ENCODE measurements around the gene NAIF1.

The NAIF1 gene

DNA sequence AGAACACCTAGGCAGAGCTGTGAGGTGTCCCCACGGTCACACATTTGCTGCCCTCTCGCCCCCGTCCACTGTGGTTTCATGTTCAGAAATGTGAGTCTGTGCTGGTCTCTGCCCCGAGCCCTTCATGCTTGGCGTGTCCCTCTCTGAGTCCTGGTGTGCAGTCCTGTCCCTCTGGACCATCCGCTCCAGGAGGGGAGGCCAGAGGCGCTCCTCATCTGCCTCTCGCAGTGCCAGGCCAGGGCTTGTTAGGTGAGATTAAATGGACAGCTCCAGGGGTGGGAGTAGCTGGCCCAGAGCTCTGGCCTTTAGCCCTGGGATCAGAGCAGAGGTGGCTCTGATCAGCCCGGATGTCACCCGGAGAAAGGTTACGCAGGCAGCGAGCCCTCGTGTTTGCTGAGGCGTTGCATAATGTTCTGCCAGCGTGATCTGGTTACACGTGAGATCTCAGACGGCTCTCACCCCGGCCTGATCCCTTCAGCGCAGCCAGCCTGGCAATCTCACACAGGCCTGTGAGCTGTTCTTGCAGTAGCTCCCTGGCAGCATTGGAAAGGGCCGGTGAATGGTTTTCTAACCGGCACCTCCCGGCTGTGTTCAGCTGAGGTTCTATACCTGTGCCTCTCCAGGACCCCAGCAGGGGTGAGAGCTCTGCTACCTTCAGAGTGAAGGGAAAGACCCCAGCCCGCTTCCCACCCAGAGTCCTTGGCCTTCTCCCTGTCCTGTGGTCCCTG, 35.9 kb upstream of the NAIF1 start:
- DNase-seq (ENCODE audit: low read depth, low spot score) = no peak

DNA sequence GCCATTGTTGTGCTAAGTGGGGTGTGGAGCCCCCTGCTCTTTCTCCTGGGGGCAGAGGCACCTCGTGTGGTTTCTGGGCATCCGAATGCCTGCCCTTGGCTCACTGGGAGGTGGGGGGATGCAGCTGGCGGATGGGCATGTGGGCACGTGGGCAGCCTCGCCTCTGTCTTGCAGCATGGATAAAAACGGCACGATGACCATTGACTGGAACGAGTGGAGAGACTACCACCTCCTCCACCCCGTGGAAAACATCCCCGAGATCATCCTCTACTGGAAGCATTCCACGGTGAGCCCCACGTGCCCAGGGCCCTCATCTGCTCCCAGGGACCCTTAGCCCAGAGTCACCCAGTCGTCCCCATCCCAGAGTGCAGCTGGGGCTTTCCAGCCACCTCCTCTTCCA, 35.1 kb upstream of the NAIF1 start:
- DNase-seq (ENCODE audit: low read depth, low spot score) = no peak

DNA sequence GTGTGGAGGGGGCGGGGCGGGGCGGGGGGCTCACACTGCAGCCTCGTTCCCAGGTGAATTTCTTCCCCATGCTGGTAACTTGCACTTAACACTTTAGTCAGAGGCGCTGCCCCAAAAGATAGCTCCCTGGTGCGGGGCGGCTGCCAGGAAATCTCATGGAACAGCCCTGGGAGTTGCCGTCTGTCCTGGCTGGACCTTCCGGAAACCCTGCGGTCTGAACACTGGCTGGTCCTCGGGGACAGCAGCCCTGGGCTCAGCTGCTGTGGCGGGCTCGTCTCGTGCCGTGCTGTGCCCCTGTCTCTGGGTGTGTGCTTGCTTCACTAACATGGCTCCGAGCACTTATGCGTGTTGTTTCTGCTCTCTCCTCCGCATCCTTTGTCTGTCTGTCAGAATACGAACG, 34.6 kb upstream of the NAIF1 start:
- DNase-seq (ENCODE audit: low read depth, low spot score) = no peak

DNA sequence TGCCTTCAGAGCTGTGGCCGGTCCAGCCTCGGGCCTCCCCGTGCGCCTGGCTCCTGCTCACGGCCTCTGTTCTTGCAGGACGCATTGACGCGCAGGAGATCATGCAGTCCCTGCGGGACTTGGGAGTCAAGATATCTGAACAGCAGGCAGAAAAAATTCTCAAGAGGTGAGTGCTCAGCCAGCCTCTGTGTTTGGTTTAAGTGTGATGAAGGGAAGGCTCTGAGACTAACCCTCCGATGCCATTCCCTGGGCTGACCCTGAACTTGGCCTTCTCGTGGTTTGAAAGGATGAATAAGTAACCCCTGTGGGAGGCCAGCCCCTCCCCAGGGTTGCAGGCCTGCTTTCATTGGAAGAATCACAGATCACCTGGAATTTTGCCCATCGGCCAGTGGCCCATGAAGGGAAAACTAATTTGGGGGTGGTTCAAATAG, 34.1 kb upstream of the NAIF1 start:
- DNase-seq (ENCODE audit: low read depth, low spot score) = no peak

DNA sequence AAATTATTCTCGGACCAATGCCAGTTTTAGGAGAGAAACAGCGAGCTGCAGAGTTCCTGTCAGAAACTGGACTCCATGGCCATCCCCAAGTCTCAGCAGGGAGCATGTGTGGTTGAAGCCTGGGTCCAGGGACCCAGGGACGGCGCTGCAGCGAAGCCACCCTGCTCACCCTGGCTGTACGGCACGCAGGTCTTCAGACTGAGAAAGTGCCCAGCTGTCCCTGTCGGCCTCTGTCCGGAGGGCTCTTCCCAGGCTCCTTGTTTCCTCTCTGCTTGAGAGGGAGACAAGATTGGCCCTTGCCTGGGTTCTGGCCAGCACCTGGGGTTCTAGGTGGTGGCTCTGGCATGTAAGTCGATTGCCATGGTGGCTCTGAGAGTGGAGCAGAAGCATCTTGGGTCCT, 33.5 kb upstream of the NAIF1 start:
- no peak for DNase-seq (ENCODE audit: low read depth, low spot score)

DNA sequence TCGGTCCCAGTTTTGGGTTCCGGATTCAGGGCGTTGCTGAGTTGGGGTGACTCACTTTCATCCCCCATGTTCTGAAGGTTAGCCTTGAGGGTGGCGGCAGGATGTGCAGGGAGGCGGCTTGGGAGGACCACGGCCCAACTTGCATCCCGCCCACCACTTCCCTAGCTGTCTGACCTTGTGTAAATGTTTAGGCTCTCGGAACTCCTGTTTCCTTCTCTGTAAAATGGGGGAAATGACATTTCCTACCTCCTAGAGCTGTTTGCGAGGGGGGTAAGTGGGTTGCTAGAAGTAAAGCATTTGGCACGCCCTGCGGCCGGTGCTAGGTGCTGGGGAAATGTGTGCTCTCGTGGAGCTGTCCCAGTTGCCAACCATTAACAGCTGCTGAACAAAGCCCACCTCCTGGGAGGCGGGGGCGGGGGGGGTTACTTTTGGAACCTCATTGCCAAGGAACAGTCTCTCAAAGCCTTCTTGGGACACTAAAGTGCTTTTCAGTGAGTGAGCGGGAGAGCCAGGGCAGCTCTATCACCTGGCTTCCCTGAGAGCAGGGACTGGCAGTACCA, 32.9 kb upstream of the NAIF1 start:
- no peak for DNase-seq (ENCODE audit: low read depth, low spot score)

DNA sequence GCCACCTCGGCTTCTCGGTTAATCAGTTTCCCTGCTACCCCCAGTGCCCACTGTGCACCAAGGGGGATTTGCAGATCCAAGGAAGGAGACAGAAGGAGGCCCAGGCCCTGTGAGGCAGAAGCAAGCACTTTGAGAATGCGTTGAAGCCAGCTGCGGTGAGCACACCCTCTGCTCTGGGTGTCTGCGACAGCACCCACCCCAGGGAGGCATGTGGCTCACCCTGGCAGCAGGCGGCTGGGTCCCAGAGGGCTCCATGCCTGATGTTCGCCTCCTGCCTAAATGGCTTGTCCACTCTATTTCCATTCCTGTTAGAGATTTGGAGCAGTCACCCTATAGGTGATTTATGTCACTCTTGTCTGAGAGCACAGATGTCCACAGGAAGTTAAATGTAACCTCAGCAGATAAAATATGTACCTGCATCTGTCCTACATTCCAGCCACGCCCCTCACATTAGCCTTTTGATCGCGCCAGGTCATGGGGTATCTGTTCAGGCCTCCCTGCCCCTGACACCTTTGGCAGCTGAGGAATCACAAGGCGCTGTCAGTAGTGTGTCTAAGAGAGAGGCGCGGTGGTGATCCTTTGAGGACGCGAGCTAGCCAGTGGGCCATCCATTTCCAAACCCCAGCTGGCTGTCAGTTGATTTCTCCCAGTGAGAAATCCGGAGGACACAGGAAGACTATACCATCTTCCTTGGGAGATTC, 32.3 kb upstream of the NAIF1 start:
- DNase-seq (ENCODE audit: low read depth, low spot score) = no peak

DNA sequence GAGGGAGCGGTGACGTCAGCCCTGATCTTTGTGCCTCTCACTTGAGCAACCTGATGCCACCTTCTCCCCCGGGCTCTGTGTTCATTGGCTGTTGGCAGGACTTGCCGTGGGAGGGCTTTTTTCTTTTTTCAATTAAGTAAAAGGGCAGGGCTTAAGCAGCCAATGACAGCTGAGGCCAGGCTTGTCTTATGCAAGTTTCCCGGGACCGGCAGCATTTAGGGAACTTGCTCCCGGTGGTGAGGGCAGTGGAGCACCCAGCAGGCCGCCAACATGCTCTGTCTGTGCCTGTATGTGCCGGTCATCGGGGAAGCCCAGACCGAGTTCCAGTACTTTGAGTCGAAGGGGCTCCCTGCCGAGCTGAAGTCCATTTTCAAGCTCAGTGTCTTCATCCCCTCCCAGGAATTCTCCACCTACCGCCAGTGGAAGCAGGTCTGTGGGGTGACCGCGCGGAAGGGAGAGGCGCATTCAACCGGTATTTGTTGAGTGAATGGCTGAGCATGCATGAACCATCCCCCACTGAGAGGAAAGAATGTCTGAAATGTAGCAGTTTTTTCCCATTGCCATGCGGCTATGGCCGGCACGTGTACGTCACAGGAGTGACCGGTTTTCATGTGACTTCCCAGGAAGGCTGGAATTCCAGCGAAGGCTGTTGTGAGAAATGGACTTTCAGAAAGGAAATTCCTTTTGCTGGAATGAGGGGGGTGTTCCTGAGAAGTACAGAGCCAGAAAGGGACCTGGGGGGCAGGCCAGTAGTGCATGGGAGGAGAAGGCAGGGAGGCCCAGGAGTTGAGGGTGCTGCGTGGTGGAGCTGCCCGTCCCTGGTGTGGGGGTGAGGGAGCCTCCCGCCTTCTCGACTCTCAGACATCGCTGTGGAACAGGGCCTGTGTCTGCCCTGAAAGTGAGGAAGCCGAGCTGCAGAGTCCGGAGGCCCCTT, 31.4 kb upstream of the NAIF1 start:
- DNase-seq (ENCODE audit: low read depth, low spot score) = peak; percentile 93

DNA sequence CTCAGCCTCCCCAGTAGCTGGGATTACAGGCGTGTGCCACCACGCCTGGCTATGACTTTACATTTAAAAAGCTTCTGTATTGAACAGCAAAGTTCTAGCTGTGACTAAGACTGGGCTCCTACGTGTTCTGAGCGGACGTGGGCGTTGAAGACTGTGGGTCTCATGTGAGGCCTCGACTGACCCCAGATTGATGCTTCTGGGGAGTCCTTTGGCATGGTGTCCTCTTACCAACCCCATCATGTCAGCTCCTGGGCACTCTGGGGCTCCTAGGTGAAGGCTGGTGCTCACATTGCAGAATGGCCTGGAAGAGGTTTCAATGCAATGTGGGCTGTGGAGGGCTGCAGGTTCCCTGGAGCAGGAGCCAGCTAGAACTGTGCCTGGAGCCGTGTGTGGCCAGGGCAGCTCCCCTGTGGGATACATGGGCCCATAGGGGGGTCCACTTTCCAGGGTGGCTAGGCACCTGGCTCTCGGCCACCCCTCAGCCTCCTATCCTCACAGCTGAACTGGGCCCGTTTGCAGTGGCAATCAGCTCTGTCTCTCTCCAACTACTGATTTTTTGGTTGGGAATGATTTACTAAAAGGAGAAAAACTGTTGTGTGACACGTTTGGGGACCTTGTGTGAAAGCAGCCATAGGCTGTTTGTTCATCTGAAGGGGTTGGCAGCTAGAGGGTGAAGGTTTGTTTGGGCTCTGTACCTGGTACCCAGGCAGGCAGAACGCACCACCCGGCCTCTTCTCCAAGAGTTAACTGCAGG, 30.6 kb upstream of the NAIF1 start:
- no peak for DNase-seq (ENCODE audit: low read depth, low spot score)

DNA sequence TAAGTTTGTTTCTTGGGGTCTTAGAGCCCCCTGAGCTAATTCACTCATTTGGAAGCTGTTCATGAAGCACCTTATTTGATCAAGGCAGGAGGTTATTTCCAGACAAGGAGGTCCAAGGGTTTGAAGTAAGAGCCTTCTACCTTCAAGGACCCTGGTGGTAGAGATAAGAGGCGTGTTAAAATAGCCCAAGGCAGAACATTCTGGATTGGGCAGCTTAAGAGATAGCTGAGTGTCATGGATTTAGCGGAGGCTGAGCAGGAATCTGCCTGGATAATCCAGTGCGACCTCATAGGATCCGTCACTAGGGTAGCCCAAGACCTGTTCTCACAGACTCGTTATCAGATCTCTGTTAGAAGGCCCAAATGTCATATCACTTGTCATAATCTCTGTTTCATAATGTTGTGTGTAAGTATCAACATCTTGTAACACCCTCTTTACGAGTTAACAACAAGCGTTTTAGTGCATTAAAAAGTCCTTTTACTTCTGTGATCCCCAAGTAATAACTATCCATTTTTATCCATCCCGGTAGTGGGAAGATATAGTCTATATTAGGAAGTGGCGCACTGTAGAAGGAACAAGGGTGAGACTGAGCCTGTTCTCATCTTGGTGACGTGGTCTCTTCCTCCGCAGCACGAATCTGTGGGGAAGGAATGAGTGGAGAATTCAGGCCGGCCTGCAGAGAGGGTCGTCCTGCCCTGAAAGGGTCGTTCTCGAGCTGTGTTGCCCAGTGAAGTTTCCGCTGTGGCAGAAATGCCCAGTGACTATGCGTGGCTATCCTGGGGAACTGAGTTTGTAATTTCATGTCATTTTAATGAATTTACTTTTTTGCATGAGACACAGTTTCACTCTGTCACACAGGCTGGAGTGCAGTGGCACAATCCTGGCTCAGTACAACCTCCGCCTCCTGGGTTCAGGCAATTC, 29.8 kb upstream of the NAIF1 start:
- no peak for DNase-seq (ENCODE audit: low read depth, low spot score)

DNA sequence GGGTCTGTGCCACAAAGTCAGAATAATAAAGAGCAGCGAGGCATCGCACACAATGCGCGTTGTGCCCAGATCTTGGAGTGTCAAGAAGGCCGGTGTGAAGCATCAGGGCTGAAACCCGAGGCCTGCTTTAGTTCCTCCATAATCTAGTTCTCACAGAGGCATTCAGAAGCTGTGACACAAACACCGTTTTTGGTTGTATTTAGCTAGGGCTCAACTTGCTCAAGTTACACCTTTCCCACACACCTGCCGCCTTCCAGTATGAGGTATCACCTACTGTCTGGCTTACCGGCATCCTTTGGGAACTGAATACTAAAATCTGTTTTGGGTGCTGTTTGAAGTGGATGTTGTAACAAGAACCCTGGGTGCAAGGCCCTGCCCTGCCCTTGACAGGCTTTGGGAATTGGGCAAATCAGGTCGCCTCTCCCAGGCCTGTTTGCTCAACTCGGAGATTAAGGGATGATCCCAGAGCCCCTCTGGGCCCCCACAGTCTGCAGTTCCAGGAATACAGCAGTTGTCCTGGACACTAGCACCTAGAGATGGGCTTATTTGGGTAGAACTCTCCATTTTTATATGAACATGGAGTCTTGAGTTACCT, 27.9 kb upstream of the NAIF1 start:
- no peak for DNase-seq (ENCODE audit: low read depth, low spot score)

DNA sequence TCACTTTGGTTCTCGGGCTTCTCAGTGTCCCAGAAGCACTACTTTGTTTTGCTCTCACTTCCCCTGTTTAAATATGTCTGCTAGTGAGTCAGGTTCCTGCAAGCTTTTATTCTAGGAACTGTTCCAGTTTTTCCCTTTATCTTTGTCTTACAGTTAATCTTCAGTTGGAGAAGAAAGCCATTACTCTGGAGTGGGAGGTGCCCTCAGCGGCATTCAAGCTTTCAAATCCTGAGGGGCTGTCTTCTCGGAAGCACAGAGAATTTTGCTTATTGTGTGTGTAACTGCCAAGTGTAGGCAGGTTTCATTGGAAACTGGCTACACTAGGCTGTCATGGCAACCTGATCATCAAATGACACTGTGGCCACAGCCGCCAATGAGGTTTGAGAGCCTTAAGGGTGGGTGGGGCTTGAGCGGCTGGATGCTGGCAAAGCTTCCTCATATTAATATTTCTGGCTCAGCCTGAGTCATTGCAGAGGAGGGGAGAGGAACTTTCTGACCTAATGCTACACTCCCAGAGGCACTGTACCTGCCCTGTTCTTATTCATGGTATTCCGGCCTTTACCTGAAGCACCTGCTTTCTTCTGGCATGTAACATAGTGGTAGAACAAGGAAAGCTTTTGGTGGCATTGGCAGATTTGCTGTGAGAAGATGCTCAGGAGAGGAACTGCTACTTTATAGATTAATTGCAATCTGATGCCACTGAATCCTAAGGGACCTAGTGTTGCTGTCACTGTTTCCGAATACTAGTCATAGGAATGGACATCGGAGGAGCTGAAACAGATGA, 27.2 kb upstream of the NAIF1 start:
- DNase-seq (ENCODE audit: low read depth, low spot score) = peak; percentile 84

DNA sequence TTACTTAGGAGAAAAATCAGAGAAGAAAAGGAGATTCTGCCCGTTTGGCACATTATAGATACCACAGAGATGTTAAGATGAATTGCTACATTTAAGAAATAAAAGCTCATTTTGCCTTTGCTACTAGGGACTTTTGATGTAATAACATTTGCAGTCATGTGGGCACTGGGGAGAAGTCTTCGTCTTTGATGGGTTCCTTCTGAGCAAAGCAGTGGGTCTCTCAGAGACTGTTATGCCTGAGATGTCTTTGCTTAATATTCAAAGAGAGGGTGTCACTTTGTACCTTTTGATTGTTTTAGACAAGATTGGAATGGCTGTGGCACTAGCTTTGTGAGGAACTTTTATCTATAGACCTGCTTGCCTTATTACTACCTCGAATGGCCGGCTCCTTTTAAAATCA, 25.9 kb upstream of the NAIF1 start:
- DNase-seq (ENCODE audit: low read depth, low spot score) = no peak

DNA sequence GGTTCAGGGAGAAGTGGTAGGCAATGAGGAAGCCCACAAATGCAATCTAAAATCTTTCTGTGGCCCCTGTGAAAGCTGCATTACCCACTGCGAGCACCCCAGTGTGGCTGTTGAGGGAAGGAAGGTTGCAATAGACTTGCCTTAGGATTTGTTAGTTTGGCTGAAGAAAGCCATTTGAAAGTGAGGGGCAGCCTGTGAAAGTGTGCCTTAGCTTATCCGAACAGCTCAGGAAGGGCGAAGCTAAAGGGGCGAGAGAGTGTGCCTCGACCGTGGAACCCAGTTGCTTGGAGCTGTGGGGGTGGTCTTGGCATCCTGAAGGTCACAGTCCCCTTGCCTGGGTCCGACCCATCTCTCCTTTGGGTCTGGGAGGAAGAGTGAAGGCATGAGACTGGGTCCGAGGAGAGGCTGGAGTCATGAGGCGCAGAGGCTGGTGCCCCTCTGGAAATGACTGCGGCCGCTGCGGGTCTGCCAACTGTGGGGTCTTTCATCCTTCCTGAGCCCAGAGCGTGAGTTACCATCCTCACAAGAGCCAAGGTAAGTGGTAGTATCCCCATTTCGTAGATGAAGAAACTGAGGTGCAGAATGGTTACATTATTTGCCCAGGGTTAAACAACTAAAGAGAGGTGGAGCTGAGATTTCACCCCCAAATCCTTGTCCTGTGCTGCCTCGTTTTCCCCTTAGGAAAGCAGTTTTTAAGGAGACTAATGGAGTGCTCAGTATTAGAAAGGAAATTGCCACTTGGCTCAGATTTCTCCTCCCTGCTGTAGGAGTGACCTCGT, 25.3 kb upstream of the NAIF1 start:
- DNase-seq (ENCODE audit: low read depth, low spot score) = no peak

DNA sequence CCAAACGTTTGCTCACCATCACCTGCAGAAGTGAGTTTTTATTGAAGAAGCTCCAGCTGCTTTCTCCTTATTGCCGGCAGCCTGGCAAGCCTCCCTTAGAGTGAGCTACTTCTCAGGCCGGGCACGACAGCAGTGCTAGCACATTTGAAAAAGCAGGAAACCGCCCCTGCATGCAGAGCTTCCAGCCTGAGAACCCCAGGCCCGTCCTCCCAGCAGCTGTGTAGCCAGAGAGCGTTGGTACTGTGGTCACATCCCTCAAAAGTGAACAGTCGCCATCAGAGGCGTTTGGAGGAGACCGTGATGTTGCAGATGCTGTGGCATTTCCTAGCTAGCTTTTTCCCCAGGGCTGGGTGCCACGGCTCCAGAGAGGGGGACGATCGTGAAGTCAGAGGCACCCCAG, 24.5 kb upstream of the NAIF1 start:
- no peak for DNase-seq (ENCODE audit: low read depth, low spot score)

DNA sequence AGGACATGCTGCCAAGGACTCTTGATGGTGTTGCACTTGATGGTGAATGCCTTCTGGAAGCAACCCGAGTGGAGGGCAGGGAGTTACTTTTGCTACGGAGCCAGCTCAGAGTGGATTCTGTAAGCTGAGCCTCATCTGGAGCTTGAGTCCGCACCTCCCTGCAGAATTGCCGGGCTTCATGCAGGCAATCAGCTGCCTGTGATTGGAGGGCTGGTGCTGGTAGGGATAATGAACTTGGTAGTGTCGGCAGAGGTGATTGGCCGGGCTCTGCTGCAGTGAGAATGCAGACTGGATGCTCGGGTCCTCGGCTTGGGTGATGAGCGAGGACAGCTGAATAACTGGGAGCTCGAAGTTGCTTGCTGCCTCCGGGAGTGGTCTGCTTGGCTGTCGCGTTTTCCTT, 24.0 kb upstream of the NAIF1 start:
- no peak for DNase-seq (ENCODE audit: low read depth, low spot score)

DNA sequence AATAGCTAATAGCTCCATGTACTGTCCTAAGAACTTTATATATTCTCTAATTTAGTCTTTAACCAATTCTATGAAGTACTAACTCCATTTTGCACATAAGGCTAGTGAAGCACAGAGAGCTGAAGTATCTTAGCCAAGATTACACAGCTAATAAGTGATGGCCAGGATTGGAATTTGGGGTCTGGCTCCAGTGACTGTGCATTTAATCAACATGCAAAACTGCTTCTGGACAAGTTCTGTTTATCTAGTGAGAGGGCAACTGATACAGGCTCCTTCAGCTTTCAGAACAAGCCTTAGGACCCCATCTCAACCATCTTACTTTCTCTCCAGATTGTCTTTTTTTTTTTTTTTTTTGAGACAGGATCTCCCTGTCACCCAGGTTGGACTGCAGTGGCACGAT, 22.2 kb upstream of the NAIF1 start:
- no peak for DNase-seq (ENCODE audit: low read depth, low spot score)

DNA sequence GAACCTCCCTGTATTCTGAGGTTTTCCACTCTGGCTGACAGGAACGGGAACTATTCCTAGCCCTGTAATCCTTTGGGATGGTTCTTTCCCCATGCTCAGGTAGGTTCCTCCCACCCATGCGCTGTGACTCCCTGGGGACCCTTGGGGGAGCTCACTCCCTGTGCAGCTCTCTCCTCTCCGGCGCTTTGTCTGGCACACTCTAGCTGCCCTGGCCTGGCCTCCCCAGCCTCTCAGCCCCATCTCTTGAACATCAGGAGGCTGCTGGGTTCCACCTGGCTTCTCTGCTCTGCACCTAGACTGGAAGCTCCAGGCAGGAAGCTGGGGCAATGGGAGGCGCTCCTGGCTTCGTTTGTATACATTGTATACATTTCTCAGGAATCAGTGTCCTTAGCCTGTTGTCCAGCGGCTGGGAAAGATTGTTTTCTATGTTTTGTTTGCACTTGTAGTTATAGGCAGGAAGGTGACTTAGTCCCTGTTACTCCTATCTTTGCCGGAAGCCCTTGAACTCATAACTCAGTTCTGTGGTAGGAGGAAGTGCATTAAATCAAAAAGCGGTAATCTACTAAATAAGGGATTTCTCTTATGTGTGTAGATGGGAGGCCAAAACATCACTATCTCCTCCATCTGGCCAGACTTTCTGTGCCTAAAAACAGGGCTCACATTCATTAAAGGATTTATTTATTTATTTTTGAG, 21.3 kb upstream of the NAIF1 start:
- DNase-seq (ENCODE audit: low read depth, low spot score) = no peak
